Progenitor cell of endocrine pancreas (in vitro differentiated cells): ENCODE measurements around the gene SMCO2. TPM values are rescaled to one million over a fixed set of nuclear protein-coding genes. Genes with fewer than 3 reads are reported as not detected.

ENCODE experiments used
- DNase-seq: peaks from one replicate; pipeline ENCODE4 v3.0.0; 2021; ENCODE audit warnings: low spot score; ENCODE audit not compliant: unreplicated experiment
- H3K27ac Mint-ChIP-seq: 2 replicates; pipeline ENCODE4 v1.8.0; 2021; ENCODE audit warnings: mild to moderate bottlenecking, moderate library complexity, mixed read lengths
- H3K27me3 Mint-ChIP-seq: 2 replicates; pipeline ENCODE4 v1.8.0; 2021; ENCODE audit warnings: mixed read lengths
- H3K36me3 Mint-ChIP-seq: 2 replicates; pipeline ENCODE4 v1.8.0; 2022; ENCODE audit warnings: mixed read lengths; ENCODE audit not compliant: insufficient read depth
- H3K4me1 Mint-ChIP-seq: 2 replicates; pipeline ENCODE4 v1.8.0; 2021; ENCODE audit warnings: low read depth, mixed read lengths
- H3K4me3 Mint-ChIP-seq: 2 replicates; pipeline ENCODE4 v1.8.0; 2021; ENCODE audit warnings: low read depth, mild to moderate bottlenecking, moderate library complexity, mixed read lengths
- H3K9me3 Mint-ChIP-seq: 2 replicates; pipeline ENCODE4 v1.8.0; 2021; ENCODE audit warnings: low read depth, mixed read lengths
- total RNA-seq: library from RNA; stranded (reverse); gene quantifications from 2 replicates; pipeline ENCODE4 v1.2.1, GENCODE V29; 2021
- TF ChIP-seq, protein P1 (sequence below): fragments of 200-600 bp; sonication (generic); IDR thresholded peaks from one replicate; pipeline ENCODE4 v1.5.0; 2021; ENCODE audit warnings: antibody characterized with exemption, mild to moderate bottlenecking; ENCODE audit not compliant: unreplicated experiment

The SMCO2 gene
- total RNA-seq, 1 donor from 2014 or later = 1.4 TPM

DNA sequence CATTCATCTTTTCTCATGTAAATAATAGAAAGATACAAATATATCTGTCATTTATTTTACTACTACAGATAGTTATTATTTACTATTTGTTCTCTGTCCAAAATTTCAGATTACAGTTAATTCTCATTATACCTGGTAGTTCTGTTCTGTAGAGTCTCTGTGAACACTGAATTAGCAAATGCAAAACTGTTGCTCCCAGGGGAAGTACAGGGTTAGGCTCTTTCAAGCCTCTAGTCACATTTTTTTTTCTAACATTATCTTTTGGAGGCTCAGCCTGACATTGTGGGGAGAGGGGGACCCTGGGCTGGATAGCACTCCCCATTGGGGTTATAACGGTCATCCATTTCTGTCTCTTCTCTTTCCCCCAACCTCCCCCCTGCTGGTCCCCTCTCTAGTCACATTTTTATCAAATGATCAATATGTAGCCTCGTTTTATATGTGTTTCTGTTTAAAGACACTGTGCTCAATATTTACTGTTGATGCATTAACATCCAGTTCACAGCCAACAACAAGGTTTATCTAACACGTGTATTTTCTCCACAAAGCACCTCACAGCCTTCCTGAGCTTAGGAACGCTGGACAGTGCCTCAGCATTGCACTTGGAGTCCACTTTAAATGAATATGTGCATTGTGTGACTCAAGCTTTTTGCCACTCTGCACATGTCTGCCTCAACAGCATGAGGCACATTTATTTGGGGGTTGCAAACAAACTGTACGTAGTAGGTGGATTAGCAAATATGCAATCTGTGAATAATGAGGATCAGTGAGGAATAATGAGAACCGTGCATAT lies 4.7 kb downstream of the SMCO2 start:
- Mint-ChIP-seq H3K27me3 (no peaks in the 10 kb centered on the region), H3K9me3 (no peaks in the 10 kb centered on the region), H3K4me3 (no peak overlapping the region), H3K36me3 (no peaks in the 10 kb centered on the region), H3K27ac (no peak overlapping the region), H3K4me1 (peaks cover 7% of the 10 kb centered on the region)
- no peak for DNase-seq
- TF ChIP-seq, protein P1, sequence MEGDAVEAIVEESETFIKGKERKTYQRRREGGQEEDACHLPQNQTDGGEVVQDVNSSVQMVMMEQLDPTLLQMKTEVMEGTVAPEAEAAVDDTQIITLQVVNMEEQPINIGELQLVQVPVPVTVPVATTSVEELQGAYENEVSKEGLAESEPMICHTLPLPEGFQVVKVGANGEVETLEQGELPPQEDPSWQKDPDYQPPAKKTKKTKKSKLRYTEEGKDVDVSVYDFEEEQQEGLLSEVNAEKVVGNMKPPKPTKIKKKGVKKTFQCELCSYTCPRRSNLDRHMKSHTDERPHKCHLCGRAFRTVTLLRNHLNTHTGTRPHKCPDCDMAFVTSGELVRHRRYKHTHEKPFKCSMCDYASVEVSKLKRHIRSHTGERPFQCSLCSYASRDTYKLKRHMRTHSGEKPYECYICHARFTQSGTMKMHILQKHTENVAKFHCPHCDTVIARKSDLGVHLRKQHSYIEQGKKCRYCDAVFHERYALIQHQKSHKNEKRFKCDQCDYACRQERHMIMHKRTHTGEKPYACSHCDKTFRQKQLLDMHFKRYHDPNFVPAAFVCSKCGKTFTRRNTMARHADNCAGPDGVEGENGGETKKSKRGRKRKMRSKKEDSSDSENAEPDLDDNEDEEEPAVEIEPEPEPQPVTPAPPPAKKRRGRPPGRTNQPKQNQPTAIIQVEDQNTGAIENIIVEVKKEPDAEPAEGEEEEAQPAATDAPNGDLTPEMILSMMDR = no peak

DNA sequence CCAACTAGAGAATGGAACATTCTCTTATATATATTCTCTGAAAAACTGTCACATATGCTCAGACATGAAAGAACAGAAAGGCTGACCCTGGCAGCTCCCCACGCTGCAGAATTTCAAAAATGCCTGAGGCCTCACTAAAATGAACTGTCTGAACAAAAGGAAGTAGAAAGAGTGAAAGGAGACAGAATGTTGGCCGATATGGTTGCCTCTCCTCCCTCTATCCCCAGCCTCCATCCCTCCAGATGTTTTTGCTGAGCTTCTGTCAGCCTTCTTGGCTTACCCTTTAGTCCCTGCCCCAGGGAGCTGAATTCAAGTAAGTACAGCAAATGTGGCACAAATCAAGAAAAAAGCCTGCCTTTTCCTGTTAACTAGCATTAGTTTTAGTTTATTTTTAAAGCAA lies 6.9 kb downstream of the SMCO2 start:
- Mint-ChIP-seq H3K9me3 (no peaks in the 10 kb centered on the region), H3K4me3 (no peak overlapping the region), H3K27ac (no peak overlapping the region), H3K36me3 (no peaks in the 10 kb centered on the region), H3K4me1 (peaks cover 17% of the 10 kb centered on the region), H3K27me3 (no peaks in the 10 kb centered on the region)
- no peak for DNase-seq
- TF ChIP-seq, protein P1 = no peak

DNA sequence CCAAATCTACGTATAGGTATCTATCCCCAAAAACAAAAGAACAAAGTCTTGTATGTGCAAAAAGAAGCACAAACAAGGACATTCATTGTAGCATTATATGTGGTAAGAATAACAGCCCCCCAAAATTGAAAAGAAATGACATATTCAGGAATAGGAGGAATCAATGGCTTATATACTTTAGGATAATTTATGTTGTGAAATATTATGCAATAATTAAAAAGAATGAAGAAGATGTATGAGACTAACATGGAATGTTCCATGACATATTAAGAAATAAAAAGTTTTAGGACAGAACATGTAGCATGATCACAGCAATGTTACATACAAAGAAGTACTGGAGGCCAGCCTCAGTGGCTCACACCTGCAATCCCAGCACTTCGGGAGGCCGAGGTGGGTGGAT lies 9.1 kb downstream of the SMCO2 start:
- Mint-ChIP-seq H3K9me3 (no peaks in the 10 kb centered on the region), H3K27me3 (no peaks in the 10 kb centered on the region), H3K36me3 (no peaks in the 10 kb centered on the region), H3K4me1 (peaks cover 16% of the 10 kb centered on the region), H3K27ac (no peak overlapping the region), H3K4me3 (no peak overlapping the region)
- TF ChIP-seq, protein P1 = no peak
- DNase-seq = no peak

DNA sequence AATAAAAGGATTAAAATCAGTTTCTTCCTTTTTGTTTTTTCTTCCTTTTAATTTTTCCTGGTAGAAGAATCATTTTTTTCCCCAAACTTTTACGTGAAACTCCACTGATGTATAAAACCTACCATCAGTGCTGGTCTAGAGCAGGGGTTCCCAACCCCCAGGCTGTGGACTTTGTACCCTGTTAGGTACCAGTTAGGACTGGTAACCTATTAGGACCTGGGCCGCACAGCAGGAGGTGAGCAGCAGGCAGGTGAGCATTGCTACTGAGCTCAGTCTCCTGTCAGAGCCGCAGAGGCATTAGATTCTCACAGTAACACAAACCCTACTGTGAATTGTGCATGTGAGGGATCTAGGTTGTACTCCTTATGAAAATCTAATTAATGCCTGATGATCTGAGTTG lies 10.1 kb downstream of the SMCO2 start:
- Mint-ChIP-seq H3K27ac (no peak overlapping the region), H3K4me3 (no peak overlapping the region)
- DNase-seq = no peak

DNA sequence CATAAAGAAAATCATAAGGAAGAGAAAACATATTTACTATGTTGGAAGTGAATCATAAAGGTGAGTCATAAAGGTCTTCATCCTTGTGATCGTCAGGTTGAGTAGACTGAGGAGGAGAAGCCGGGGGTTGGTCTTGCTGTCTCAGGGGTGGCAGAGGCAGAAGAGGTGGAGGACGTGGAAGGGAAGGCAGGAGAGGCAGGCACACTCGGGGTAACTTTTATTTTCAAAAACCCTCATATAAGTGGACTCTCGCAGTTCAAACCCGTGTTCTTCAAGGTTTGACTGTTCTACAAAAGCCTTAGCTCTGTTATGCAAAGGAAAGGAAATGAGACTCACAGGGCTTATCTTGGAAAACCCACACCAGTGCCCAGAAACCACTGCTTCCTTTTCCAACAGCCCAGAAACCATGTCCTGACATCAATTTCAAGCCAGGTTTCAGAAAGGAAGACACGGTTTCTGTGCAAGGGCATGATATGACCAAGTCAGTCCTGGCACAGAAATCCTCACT lies 14.0 kb downstream of the SMCO2 start:
- H3K27me3 Mint-ChIP-seq = no peaks in the 10 kb centered on the region
- no peaks in the 10 kb centered on the region for H3K9me3 Mint-ChIP-seq
- TF ChIP-seq, protein P1 = no peak
- H3K27ac Mint-ChIP-seq = no peak overlapping the region
- H3K36me3 Mint-ChIP-seq = no peaks in the 10 kb centered on the region
- H3K4me1 Mint-ChIP-seq = peaks cover 10% of the 10 kb centered on the region
- DNase-seq = no peak
- H3K4me3 Mint-ChIP-seq = no peak overlapping the region

More for the DNA sequence above, 10.1 kb downstream of the SMCO2 start:
- Mint-ChIP-seq H3K9me3 (no peaks in the 10 kb centered on the region), H3K27me3 (no peaks in the 10 kb centered on the region), H3K36me3 (no peaks in the 10 kb centered on the region), H3K4me1 (peaks cover 12% of the 10 kb centered on the region)
- TF ChIP-seq, protein P1 = no peak
